ENCODE measurements around the gene PLCB1.

DNA sequence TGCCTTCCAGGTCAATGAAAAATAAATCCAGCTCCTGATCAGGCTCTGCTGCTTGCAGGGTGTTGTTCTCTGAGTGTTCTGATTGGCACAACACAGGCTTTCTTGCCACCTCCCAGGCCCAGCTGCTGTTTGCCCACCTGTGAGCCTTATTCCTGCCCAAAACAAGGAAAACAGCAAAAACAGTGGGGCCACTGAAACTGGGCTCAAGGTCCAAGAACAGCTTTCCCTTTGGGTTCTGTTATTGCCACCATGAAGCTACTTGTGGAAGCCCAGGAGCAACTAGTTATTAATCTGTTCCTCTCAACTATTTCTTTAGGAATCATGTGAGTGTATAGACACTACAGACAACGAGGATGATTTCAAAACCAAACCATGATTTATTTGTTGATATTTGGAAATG, 159.1 kb downstream of the PLCB1 start:
- TF ChIP-seq GATA2 (IDR thresholded peaks at IDR 0.05; ENCODE audit: low read depth, low read length) (no peak), GATA3 (IDR thresholded peaks at IDR 0.05; ENCODE audit: low read depth, low read length) (no peak)
